ACHN (cell line): ENCODE measurements around the gene PHLDB2.

Experiments used
- DNase-seq: peaks from one replicate; pipeline ENCODE4 v3.0.0-alpha.2; 2015
- in situ Hi-C: cut with HindIII; loops from 2 replicates; pipeline ENCODE4 v1.10.0; 2017; ENCODE audit warnings: low sequenced_read_pairs, low pct_ligation_motif_present, low pct_unique_long_range_greater_than_20kb

The PHLDB2 gene

DNA sequence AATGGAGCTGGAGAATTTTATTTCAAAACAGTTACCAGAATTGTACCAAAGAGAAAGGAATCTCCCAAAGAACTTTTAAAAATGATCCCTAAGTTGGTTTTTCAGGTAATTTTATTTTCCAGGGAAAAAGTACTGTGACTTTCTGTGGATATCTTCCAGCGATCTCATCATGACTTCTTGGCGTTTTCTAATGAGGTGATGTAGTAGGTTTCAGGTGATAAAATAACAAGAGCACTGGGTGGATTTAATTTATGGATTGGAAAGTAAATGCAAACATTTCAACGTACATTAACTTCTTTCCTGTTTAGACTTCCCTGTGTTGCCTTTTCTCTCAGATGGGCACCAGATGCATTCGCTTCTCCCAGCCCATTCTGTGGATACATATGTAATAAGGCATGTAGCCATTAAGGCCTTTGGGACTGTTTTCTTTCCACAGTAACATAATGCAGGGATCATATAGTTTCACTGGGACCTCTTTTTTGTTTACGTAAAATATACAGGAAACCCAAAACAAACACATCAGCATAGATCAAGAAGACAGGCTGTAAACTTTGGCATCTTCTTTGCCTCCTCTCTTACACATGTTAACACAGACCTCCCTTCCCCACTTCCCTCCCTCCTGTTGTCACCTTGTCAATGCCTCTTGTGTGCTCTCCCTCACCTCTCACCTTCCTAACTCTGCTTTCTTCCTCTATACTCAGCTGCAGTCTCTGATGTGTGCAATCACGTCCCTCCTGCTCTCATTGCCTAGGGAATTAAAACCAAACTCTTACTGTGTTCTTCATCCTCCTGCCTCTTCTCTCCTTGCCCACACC is 13.0 kb downstream of the PHLDB2 start:
- in situ Hi-C loops = no loop called here
- DNase-seq = no peak

DNA sequence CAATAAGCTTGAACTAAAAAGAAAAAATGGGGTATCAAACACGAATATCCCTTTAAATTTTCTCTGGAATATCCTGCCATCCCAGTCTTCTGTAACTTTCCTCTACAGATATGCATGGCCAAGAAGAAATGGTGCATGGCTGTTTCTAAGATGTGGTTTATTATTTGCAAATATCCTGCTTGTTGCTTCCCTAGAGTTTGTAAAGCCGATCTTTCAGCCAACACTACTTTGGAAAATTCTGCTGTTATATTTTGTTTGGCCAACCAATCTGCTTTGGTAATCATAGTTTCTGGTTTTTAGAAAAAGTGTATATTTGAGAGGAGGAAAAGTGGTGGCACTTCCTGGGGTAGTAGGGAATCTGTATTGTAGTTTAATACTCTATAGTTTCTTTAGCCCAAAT is 13.9 kb downstream of the PHLDB2 start:
- in situ Hi-C loops = no loop called here
- DNase-seq = no peak

DNA sequence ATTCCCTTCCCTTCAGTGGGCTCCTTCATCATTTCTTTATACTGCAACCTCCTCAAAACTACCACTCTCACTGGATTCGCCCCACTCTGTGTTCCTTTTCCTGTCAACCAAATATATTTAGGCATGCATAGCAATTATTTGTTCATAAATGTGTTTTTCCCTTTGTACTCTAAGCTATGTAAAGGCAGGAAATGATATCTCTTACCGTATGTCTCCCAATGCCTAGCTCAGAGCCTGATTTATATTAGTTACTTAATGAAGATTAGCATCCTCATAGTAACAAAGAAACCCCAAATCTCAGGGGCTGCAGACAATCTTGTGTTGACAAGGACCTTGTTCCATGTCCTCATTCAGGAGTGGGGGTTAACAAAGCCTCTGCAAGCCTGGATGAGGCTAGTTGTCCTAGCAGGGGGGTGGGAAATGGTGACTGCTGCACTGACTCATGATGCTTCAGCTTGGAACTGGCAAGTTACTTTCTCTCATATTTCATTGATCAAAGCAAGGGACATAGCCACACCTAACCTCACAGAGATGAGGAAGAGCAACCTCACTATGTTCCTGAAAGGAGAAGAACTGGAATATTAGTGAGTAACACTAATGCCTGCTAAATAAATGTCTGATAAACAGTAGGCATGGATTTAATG is 15.2 kb downstream of the PHLDB2 start:
- in situ Hi-C loops = no loop called here
- DNase-seq = peak; percentile 47

DNA sequence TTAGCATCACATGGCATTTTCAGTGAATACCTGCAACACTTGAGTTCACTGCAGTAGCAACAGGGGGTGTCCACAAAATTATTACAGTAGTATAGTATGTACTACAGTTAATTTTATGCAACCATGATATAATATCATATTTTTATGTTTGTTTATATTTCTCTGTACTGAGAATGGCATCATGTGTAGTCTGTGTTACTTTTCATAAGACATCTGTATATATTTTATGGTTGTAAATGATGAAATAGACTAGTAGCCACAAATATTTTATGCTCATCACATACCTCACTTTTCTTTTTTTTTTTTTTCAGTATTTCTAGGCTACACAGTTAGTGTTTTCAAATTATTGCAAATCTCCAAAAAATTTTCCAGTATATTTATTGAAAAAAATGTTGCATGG is 22.4 kb downstream of the PHLDB2 start:
- in situ Hi-C loops = no loop called here
- no peak for DNase-seq

DNA sequence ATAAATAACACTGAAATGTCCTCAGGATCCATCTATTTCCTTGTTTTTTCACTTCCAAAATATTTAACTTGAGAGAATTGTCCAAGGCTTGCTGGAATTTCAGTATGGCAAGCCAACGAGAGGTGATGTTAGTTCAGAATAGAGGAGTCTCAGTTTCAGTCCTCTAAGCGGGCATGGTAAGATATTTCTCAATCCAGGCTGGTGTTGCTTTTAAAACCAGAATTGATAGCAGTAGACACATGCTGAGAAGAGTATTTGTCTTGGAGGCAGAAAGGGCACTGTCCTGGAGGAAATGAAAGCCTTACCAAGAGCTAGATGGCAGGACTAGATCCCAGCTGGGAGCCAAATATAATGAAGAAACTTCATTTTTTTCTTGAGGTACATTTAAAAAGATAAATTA is 23.1 kb downstream of the PHLDB2 start:
- DNase-seq = no peak
- in situ Hi-C loops = no loop called here

DNA sequence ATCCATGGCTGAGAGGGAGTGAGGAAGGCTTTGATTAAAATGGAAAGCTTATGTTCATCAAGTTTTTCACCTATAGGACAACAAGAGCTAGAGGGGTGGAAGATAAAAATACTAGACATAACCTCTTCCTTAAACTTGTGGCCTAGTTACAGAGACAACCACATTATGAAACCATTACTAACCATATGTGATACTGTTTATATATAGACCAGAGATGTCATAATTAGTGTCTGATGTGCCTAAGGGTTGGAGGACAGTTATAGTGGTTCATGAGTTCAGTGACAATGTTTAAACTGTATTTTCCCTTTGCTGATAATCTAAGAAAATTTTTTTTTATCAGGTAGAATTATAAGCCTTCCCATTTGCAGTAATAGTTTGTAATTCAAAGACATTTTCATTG is 23.7 kb downstream of the PHLDB2 start:
- in situ Hi-C loops = no loop called here
- DNase-seq = no peak

DNA sequence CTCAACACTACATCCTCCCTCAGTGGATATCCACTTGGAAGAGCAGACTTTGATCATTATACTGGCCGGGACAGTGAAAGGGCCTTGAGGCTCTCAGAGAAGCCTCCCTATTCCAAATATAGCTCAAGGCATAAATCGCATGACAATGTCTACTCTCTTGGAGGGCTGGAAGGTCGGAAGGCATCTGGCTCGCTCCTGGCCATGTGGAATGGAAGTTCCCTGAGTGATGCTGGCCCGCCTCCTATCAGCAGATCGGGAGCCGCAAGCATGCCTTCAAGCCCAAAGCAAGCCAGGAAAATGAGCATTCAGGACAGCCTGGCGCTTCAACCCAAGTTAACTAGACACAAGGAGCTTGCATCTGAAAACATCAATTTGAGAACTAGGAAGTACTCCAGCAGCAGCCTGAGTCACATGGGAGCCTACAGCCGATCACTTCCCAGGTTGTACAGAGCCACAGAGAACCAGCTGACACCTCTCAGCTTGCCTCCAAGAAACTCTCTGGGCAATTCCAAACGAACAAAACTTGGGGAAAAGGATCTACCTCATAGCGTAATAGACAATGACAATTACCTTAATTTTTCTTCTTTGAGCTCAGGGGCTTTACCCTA is 25.4 kb downstream of the PHLDB2 start:
- in situ Hi-C loops = no loop called here
- no peak for DNase-seq

DNA sequence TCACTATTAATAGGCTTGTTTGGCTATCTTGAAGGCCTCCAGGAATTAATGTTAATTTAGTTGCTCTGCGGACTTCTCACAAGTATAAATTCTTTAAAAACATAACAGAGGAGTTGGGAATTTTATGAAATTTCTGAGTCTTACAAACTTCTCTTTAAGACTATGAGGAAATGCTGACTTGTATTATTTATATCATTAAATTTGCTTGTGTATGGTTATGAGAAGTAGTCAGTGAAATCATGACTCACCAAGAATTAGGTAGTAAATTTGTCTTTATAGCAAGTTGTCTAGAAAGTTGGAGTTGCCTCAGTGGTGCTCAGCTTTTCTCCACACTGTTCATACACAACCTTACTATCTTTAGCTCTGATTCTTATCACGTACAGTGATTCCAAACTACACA is 26.5 kb downstream of the PHLDB2 start:
- in situ Hi-C loops = no loop called here
- DNase-seq = no peak

DNA sequence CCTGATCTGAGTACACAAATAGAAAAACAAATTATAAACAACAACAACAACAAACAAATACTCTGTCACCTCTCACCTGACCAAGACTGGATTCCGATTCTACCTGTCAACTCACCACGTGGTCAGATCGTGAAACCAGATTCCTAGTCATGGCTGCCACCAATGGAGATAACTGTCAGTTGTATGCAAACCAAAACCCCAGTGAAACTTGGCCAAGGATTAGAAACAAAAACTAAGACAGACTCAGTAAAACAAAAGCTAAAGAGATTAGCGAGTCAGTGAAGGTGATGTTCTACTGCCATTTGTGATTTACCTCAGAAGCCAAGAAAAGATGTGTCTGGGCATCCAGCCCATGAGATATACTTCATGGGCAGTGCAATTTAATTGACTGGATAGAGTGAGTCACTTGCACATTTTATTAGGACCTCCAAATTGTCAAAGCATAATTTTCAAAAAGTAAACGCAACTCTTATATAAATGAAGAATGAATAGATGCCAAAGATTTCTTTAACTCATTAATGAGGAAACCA is 31.1 kb downstream of the PHLDB2 start:
- in situ Hi-C loops = no loop called here
- DNase-seq = no peak

DNA sequence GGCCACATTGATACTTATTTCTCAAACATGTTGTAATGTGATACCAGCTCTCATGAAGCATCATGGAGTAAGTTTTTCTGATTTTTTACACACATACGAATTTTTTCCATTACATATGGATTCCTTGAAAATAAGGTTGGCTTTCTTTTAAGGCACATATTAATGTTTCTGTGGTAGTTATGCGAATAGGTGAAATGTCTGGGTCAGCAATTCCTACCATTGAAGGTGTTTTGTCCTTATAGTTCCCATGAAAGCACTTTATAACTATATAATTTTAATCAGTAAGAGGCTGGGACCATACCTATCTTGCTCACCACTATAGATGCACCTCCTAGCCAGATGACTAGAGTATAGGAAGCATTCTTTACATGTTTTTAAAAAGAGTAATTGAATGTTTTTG is 33.0 kb downstream of the PHLDB2 start:
- in situ Hi-C loops = no loop called here

DNA sequence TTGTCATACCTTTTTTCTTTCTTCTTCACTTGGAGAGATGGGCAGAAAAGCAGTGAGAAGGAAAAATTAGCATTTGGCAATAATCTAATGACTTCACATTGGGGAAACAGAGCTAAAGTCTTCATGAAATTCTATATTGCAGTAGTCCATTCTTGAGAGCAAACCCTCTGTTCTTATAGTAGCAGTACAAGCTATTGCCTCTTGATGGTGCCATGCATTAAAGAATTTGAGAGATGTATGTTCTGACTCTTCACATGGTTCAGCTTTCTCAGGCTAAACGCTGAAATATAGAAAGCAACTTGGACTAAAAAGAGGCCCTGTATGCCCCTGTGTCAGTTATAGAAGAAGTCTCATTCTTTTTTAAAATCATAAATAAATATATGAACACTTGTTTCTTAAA is 36.0 kb downstream of the PHLDB2 start:
- in situ Hi-C loops = no loop called here
- DNase-seq = peak; percentile 30

More for the DNA sequence above, 33.0 kb downstream of the PHLDB2 start:
- no peak for DNase-seq

DNA sequence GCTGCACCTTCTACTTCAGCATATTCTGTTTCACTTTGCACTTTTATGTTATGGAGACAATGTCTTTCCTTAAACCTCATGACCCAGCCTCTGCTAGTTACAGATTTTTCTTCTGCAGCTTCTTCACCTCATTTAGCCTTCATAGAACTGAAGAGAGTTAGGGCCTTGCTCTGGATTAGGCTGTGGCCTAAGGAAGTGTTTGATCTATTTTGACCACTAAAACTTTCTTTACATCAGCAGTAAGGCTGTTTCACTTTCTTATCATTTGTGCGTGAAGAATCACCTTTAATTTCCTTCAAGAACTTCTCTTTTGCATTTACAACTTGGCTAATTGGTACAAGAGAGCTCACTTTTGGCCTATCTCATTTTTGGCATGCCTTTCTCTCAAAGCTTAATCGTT is 40.9 kb downstream of the PHLDB2 start:
- no peak for DNase-seq
- in situ Hi-C loops = no loop called here

DNA sequence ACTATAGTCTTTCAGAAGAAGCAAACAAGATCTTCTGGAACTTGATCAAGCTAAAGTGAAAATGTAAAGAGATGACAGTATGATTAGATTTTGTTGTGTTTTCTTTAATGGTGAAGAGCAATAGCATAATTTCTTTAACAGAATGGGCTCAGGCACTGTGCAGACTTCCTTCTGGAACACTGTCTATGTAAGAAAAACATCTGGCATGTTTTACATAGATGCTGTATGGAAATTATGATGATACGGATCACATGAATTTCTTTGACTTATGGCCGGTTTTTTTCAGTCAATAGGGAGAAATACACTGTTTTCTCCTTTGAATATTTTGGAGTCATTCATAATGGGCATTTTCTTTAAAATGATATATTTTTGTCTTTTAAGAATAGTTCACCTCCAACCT is 42.6 kb downstream of the PHLDB2 start:
- DNase-seq = no peak
- in situ Hi-C loops = no loop called here

DNA sequence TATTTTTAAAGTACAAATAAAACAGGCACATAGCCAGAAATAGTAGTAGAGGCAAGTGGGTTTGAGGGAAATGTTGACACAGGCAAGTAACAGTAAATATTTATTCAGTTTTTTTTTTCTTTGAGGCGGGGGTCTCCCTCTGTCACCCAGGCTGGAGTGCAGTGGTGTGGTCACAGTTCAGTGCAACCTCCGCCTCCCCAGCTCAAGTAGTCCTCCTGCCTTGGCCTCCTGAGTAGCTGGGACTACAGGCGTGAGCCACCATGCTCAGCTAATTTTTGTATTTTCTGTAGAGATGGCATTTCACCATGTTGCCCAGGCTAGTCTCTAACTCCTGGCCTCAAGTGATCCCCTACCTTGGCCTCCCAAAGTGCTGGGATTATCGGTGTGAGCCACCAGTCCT is 43.5 kb downstream of the PHLDB2 start:
- in situ Hi-C loops = no loop called here
- no peak for DNase-seq

DNA sequence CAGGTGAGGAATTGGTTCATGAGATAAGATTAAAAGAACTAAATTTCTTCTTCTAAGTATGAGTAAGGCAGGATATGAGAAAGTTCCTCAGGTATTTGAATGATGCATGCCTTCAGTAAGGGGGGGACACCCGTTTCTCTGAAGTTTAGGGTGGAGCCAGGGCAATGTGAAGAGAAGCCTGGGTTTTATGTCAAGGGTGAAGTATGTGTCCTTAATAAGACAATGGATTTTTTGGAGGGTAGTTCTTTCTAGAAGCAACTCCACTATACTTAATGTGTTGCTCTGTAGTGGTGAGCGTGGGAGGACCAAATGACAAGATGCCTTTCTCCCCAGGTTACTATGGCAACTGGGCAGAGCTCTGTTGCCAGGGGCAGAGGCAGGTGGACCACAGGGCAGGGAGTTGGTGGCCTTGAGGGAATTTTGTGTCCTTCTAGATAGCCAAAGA is 44.0 kb downstream of the PHLDB2 start:
- in situ Hi-C loops = no loop called here
- peak; percentile 83 for DNase-seq

DNA sequence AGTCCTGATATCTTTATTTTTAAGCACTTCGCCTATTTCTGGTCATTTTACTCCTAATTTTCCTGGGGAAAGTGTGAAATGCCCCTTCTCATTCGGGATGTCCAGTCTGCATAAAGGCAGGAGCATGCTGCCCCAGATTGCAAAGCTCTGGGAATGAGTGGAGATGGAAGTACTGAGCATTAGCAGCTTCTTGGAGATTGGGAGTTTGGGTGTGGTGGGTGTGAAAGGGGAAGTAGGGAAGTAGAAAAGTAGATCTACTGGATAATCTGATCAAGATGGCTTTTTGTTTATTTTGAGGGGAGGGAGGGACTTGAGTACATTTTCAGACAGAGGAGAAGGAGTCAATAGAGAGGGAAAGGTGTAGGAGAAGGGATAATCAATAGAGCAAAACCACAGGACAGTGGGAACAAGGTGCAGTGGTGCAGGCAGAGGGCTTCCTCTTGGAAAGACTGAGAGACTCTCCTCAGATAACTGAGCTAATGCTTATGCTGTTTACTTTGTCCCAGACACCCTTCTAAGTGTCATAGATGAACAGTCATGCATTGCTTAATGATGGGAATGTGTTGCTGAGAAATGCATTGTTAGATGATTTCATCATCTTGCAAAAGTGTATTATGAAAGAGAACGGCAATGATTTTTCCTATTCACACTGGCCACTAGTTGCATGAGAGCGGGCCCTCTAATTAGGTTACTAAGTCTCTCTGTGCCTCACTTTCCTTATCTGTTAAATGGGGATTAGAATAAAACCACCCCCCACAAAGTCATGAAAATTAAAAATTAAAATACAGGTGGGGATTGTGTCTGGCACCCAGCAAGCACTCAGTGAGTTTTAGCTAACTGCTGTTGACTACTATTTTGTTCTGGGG is 45.5 kb downstream of the PHLDB2 start:
- peak; percentile 90 for DNase-seq
- in situ Hi-C loops = no loop called here

DNA sequence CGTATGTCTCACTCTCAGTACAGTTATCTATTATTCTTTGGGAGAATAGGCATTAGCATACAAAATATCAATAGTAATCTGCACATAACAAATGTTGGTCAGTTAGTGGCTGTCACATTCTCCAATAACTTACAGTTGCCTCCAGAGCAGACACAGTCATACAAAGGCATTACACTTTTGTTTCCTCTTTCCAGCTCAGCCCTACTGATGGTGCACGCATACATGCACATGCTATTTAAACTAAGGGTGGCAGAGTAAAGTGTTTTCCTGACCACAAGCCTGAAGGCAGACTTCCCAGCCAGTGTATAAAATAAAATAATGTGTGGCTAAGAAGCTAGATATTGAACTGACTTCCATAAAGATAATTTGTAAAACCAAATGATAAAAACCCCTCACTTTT is 47.6 kb downstream of the PHLDB2 start:
- in situ Hi-C loops = no loop called here
- DNase-seq = no peak

DNA sequence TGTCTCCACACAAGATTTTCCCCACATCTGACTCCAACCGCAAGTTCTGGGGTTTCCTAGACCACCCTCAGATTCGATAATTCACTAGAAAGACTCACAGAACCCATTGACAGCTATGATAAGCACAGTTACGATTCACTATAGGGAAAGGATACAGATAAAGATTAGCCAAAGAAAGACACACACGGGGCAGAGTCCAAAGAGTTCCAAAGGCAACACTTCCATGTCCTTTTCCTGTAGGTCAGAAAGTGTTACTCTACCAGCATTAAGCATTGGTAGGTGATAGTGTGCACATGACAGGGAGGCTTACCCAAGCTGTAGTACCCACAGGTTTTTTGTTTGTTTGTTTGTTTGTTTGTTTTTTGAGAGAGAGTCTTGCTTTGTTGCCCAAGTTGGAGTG is 48.1 kb downstream of the PHLDB2 start:
- no peak for DNase-seq

DNA sequence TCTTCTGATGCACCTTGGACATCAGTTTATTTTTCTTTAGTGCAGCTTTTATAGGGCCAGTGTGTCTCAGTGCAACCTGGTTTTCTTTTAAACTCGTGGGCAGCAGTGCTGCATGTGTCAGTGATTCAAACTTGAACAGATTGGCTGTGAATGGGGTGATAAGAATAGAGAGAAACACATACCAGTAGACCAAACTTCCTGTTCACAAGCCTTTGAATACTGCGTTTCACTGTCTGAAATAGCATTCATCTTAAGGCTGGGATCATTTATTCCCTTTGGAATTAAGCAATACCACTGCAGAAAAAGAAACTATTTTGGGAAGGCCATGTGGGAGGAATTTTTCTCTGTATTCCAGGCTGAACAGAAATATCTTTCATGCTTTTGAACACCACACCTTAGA is 51.7 kb downstream of the PHLDB2 start:
- in situ Hi-C loops = no loop called here
- no peak for DNase-seq

More for the DNA sequence above, 48.1 kb downstream of the PHLDB2 start:
- in situ Hi-C loops = no loop called here
